ENCODE results near the gene LCN15.

Gene LCN15

GRCh38 chr9:136794281-136794999 lies 30.1 kb upstream of the LCN15 start:
- ChIA-PET POLR2A (interaction anchor here (0.8 to 2.6 kb wide), 5 partner anchors 12 to 240 kb away, joined by 3 to 6 read pairs (median 4); partner anchors contain the start of genes RABL6 and TRAF2), CTCF (interaction anchor here (0.6 to 3.0 kb wide), 10 partner anchors 9 to 240 kb away, joined by 3 to 16 read pairs (median 4); partner anchors contain the start of gene AJM1)
- no peaks in the 10 kb centered on the region for H3K9me3 ChIP-seq (ENCODE audit: control insufficient read depth, insufficient read depth, low read depth, low read length)
- H3K36me3 ChIP-seq (ENCODE audit: control insufficient read depth in 2 of 2, insufficient read depth in 1 of 2, low read length in 2 of 2): peaks cover 0 to 21% of the 10 kb centered on the region in 2 experiments; a peak in 1 of 3 replicates
- H3K4me3 ChIP-seq (ENCODE audit: low read depth, low read length): no peak overlapping the region
- TF ChIP-seq ZNF692 (tag by site-specific recombination; IDR thresholded peaks at IDR 0.05) (no peak), ZNF19 (tag by site-specific recombination; IDR thresholded peaks at IDR 0.05; ENCODE audit: low read depth) (no peak), HOXC10 (CRISPR knock-in tag; IDR thresholded peaks at IDR 0.05) (no peak), ZNF148 (tag by site-specific recombination; IDR thresholded peaks at IDR 0.05; ENCODE audit: borderline replicate concordance) (no peak)
- H3K27ac ChIP-seq (ENCODE audit: extremely low read depth, low read depth, low read length): no peak overlapping the region
- peaks cover 10% of the 10 kb centered on the region for H3K4me1 ChIP-seq (ENCODE audit: control insufficient read depth, insufficient read depth, low read length)

GRCh38 chr9:136793086-136793946 lies 29.0 kb upstream of the LCN15 start:
- Histone ChIP-seq H3K9me3 (ENCODE audit: control insufficient read depth, insufficient read depth, low read depth, low read length) (no peaks in the 10 kb centered on the region), H3K4me3 (ENCODE audit: low read depth, low read length) (no peak overlapping the region), H3K4me1 (ENCODE audit: control insufficient read depth, insufficient read depth, low read length) (peaks cover 10% of the 10 kb centered on the region), H3K27ac (ENCODE audit: extremely low read depth, low read depth, low read length) (no peak overlapping the region), H3K36me3 (ENCODE audit: control insufficient read depth in 2 of 2, insufficient read depth in 1 of 2, low read length in 2 of 2) (peaks cover 0 to 21% of the 10 kb centered on the region in 2 experiments; a peak in 1 of 3 replicates)
- POLR2A ChIA-PET: interaction anchor here (0.6 to 2.6 kb wide), 7 partner anchors 13 to 236 kb away, joined by 3 to 6 read pairs (median 4); partner anchors contain the start of genes RABL6 and TRAF2
- CTCF ChIA-PET: interaction anchor here (0.8 to 3.0 kb wide), 16 partner anchors 7 to 277 kb away, joined by 3 to 18 read pairs (median 6); partner anchors contain the start of genes AJM1, LCN8, RABL6 and SAPCD2
- no peak for TF ChIP-seq ZNF404 (tag by site-specific recombination; IDR thresholded peaks at IDR 0.05)
- no peak for TF ChIP-seq ZBTB1 (tag by site-specific recombination; IDR thresholded peaks at IDR 0.05)
- peak; percentile 62; the same call in 1 of the 2 replicates for TF ChIP-seq EGR2 (tag by site-specific recombination; IDR thresholded peaks at IDR 0.05; ENCODE audit: low read depth)
- TF ChIP-seq KLF1 (tag by site-specific recombination; IDR thresholded peaks at IDR 0.05): peak; percentile 41
- TF ChIP-seq TCF7L2 (IDR thresholded peaks at IDR 0.05; ENCODE audit: borderline replicate concordance, low read depth, low read length): no peak
- no peak for TF ChIP-seq ZNF747 (tag by site-specific recombination; IDR thresholded peaks at IDR 0.05)
- no peak for TF ChIP-seq ZNF707 (tag by site-specific recombination; IDR thresholded peaks at IDR 0.05)
- peak; percentile 82 for TF ChIP-seq KLF9 (tag by site-specific recombination; IDR thresholded peaks at IDR 0.05; ENCODE audit: low read depth)
- no peak for TF ChIP-seq ZNF157 (tag by site-specific recombination; IDR thresholded peaks at IDR 0.05)
- no peak for TF ChIP-seq ZNF121 (tag by site-specific recombination; IDR thresholded peaks at IDR 0.05)
- TF ChIP-seq ZSCAN5A (tag by site-specific recombination; IDR thresholded peaks at IDR 0.05): no peak
- TF ChIP-seq ZNF792 (tag by site-specific recombination; IDR thresholded peaks at IDR 0.05): no peak
- no peak for TF ChIP-seq ZBTB6 (tag by site-specific recombination; IDR thresholded peaks at IDR 0.05)
- no peak for TF ChIP-seq ZNF133 (tag by site-specific recombination; IDR thresholded peaks at IDR 0.05)
- TF ChIP-seq ZNF776 (tag by site-specific recombination; IDR thresholded peaks at IDR 0.05; ENCODE audit: borderline replicate concordance): no peak
- no peak for TF ChIP-seq ZNF580 (tag by site-specific recombination; IDR thresholded peaks at IDR 0.05)
- no peak for TF ChIP-seq ZNF214 (tag by site-specific recombination; IDR thresholded peaks at IDR 0.05; ENCODE audit: borderline replicate concordance)
- TF ChIP-seq ZNF768 (tag by site-specific recombination; IDR thresholded peaks at IDR 0.05): no peak
- TF ChIP-seq ZNF785 (tag by site-specific recombination; IDR thresholded peaks at IDR 0.05): no peak
- TF ChIP-seq ZNF510 (tag by site-specific recombination; IDR thresholded peaks at IDR 0.05; ENCODE audit: insufficient replicate concordance): no peak
- no peak for TF ChIP-seq ZNF677 (tag by site-specific recombination; IDR thresholded peaks at IDR 0.05)
- TF ChIP-seq ZNF549 (tag by site-specific recombination; IDR thresholded peaks at IDR 0.05): no peak

Measured in HEK293 (cell line).